Type B pancreatic cell (in vitro differentiated cells): Measurements from ENCODE around the gene ADARB2. TPM values are rescaled to one million over a fixed set of nuclear protein-coding genes. Genes with fewer than 3 reads are reported as not detected.

ENCODE experiments used
- DNase-seq: peaks from one replicate; pipeline ENCODE4 v3.0.0; 2021; ENCODE audit warnings: mixed read lengths; ENCODE audit not compliant: unreplicated experiment; ENCODE audit errors: extremely low spot score
- H3K27ac Mint-ChIP-seq: 2 replicates; pipeline ENCODE4 v1.8.0; 2021; ENCODE audit warnings: mild to moderate bottlenecking, mixed read lengths
- H3K27me3 Mint-ChIP-seq: 2 replicates; pipeline ENCODE4 v1.8.0; 2021; ENCODE audit warnings: mixed read lengths
- H3K36me3 Mint-ChIP-seq: 2 replicates; pipeline ENCODE4 v1.8.0; 2021; ENCODE audit warnings: mixed read lengths
- H3K4me1 Mint-ChIP-seq: one replicate; pipeline ENCODE4 v1.8.0; 2021; ENCODE audit warnings: mixed read lengths; ENCODE audit not compliant: unreplicated experiment
- H3K4me3 Mint-ChIP-seq: 2 replicates; pipeline ENCODE4 v1.8.0; 2021; ENCODE audit warnings: mild to moderate bottlenecking, mixed read lengths
- H3K9me3 Mint-ChIP-seq: 2 replicates; pipeline ENCODE4 v1.8.0; 2021; ENCODE audit warnings: mixed read lengths
- CTCF ChIP-seq: fragments of 200-600 bp; sonication (generic); conservative IDR thresholded peaks from 2 replicates; pipeline ENCODE4 v1.5.0; 2021; ENCODE audit warnings: antibody characterized with exemption, mild to moderate bottlenecking
- total RNA-seq: library from RNA; stranded (reverse); gene quantifications from 2 replicates; pipeline ENCODE4 v1.2.1, GENCODE V29; 2021; ENCODE audit warnings: low replicate concordance

ADARB2 gene
- total RNA-seq, 1 donor from 2014 or later = 4.9 TPM

GRCh38 chr10:1134156-1134555 is 603.2 kb downstream of the ADARB2 start:
- Mint-ChIP-seq H3K27ac (no peak overlapping the region), H3K4me1 (no peaks in the 10 kb centered on the region), H3K36me3 (peaks cover 24% of the 10 kb centered on the region), H3K9me3 (peaks cover 9% of the 10 kb centered on the region), H3K4me3 (no peak overlapping the region), H3K27me3 (no peaks in the 10 kb centered on the region)
- DNase-seq = no peak
- TF ChIP-seq CTCF = no peak

GRCh38 chr10:1133495-1134045 is 603.8 kb downstream of the ADARB2 start:
- Mint-ChIP-seq H3K27me3 (no peaks in the 10 kb centered on the region), H3K27ac (no peak overlapping the region), H3K4me1 (no peaks in the 10 kb centered on the region), H3K9me3 (peaks cover 5% of the 10 kb centered on the region), H3K36me3 (peaks cover 29% of the 10 kb centered on the region), H3K4me3 (no peak overlapping the region)
- TF ChIP-seq CTCF = no peak
- no peak for DNase-seq

- H3K27me3 Mint-ChIP-seq = no peaks in the 10 kb centered on the region
- TF ChIP-seq CTCF = no peak
- no peak for DNase-seq
- no peak overlapping the region for H3K4me3 Mint-ChIP-seq
- H3K36me3 Mint-ChIP-seq = peaks cover 34% of the 10 kb centered on the region
- H3K4me1 Mint-ChIP-seq = no peaks in the 10 kb centered on the region
- H3K27ac Mint-ChIP-seq = no peak overlapping the region
- no peaks in the 10 kb centered on the region for H3K9me3 Mint-ChIP-seq
Observed at GRCh38 chr10:1132584-1132983, 604.7 kb downstream of the ADARB2 start.

- H3K27me3 Mint-ChIP-seq = no peaks in the 10 kb centered on the region
- no peak for TF ChIP-seq CTCF
Observed at GRCh38 chr10:1130995-1131790, 606.1 kb downstream of the ADARB2 start.

GRCh38 chr10:1130226-1130625 is 607.1 kb downstream of the ADARB2 start:
- Mint-ChIP-seq H3K4me1 (peaks cover 3% of the 10 kb centered on the region), H3K9me3 (no peaks in the 10 kb centered on the region), H3K27me3 (no peaks in the 10 kb centered on the region), H3K4me3 (no peak overlapping the region), H3K36me3 (peaks cover 48% of the 10 kb centered on the region), H3K27ac (no peak overlapping the region)
- no peak for TF ChIP-seq CTCF
- DNase-seq = no peak

More at GRCh38 chr10:1130995-1131790, 606.1 kb downstream of the ADARB2 start:
- H3K4me1 Mint-ChIP-seq = peaks cover 3% of the 10 kb centered on the region
- H3K27ac Mint-ChIP-seq = no peak overlapping the region
- H3K4me3 Mint-ChIP-seq = no peak overlapping the region
- H3K9me3 Mint-ChIP-seq = no peaks in the 10 kb centered on the region
- DNase-seq = no peak
- peaks cover 43% of the 10 kb centered on the region for H3K36me3 Mint-ChIP-seq
